Measurements from ENCODE around the gene SLC28A3.

SLC28A3 gene

GRCh38 chr9:84318981-84319380 is 21.6 kb downstream of the SLC28A3 start:
- H3K4me3 ChIP-seq (ENCODE audit: low read depth, low read length): no peak overlapping the region
- no peak for TF ChIP-seq CTCF (IDR thresholded peaks at IDR 0.05; ENCODE audit: borderline replicate concordance, insufficient read depth, low read depth, low read length)

GRCh38 chr9:84317563-84317962 is 23.0 kb downstream of the SLC28A3 start:
- 0 out of 2 replicates have a peak, but pooled peaks have one; percentile 21 for TF ChIP-seq CTCF (IDR thresholded peaks at IDR 0.05; ENCODE audit: borderline replicate concordance, insufficient read depth, low read depth, low read length)
- H3K4me3 ChIP-seq (ENCODE audit: low read depth, low read length): no peak overlapping the region

- H3K4me3 ChIP-seq (ENCODE audit: low read depth, low read length): no peak overlapping the region
- TF ChIP-seq CTCF (IDR thresholded peaks at IDR 0.05; ENCODE audit: borderline replicate concordance, insufficient read depth, low read depth, low read length): peak; percentile 76
Measured at GRCh38 chr9:84315278-84315877, 25.2 kb downstream of the SLC28A3 start.

- H3K4me3 ChIP-seq (ENCODE audit: low read depth, low read length): no peak overlapping the region
- TF ChIP-seq CTCF (IDR thresholded peaks at IDR 0.05; ENCODE audit: borderline replicate concordance, insufficient read depth, low read depth, low read length): no peak
Measured at GRCh38 chr9:84314306-84314705, 26.3 kb downstream of the SLC28A3 start.

GRCh38 chr9:84310883-84311282 is 29.7 kb downstream of the SLC28A3 start:
- no peak for TF ChIP-seq CTCF (IDR thresholded peaks at IDR 0.05; ENCODE audit: borderline replicate concordance, insufficient read depth, low read depth, low read length)
- H3K4me3 ChIP-seq (ENCODE audit: low read depth, low read length): no peak overlapping the region

GRCh38 chr9:84305497-84306131 is 34.9 kb downstream of the SLC28A3 start:
- no peak for TF ChIP-seq CTCF (IDR thresholded peaks at IDR 0.05; ENCODE audit: borderline replicate concordance, insufficient read depth, low read depth, low read length)
- H3K4me3 ChIP-seq (ENCODE audit: low read depth, low read length): no peak overlapping the region

GRCh38 chr9:84304166-84304565 is 36.4 kb downstream of the SLC28A3 start:
- no peak overlapping the region for H3K4me3 ChIP-seq (ENCODE audit: low read depth, low read length)

More at GRCh38 chr9:84304166-84304565, 36.4 kb downstream of the SLC28A3 start:
- TF ChIP-seq CTCF (IDR thresholded peaks at IDR 0.05; ENCODE audit: borderline replicate concordance, insufficient read depth, low read depth, low read length): no peak
